ENCODE results near the gene UQCC3. TPM values are rescaled to one million over a fixed set of nuclear protein-coding genes. Genes with fewer than 3 reads are reported as not detected.

Gene UQCC3
- total and polyA plus RNA-seq, 10 of the 15 experiments (the other 5 are each of a cell fraction or from before 2014, with no cell fraction given) = 1.3 to 20.5 (median 8.2) TPM

- peak overlapping the region; percentile 92 for H3K4me2 ChIP-seq (ENCODE audit: control insufficient read depth, insufficient read depth)
- no peaks in the 10 kb centered on the region for H3K9me3 ChIP-seq (replicated peaks; ENCODE audit: control insufficient read depth, insufficient read depth, low read length)
- POLR2A ChIA-PET = interaction anchor here (0.9 to 7.6 kb wide), 8 partner anchors 20 to 133 kb away, joined by 3 to 79 read pairs (median 7); partner anchors contain the start of genes C11orf98, CSKMT, EEF1G and HNRNPUL2
- 63% methylated on average over 8 of the region's 8 CpGs for WGBS (ENCODE audit: insufficient coverage, insufficient replicate concordance, low lambda C conversion rate, missing lambda C conversion rate)
- no peak overlapping the region for H3K27ac ChIP-seq (ENCODE audit: control insufficient read depth, insufficient read depth)
- H3K4me1 ChIP-seq (ENCODE audit: control insufficient read depth, insufficient read depth, low read length) = peaks cover 29% of the 10 kb centered on the region
- RAD21 ChIA-PET (ENCODE audit: unreplicated experiment) = interaction anchor here (1.4 to 2.3 kb wide), 3 partner anchors 65 to 115 kb away, joined by 3 to 6 read pairs (median 6); partner anchors contain the start of genes EML3, TAF6L and TUT1
- TF ChIP-seq LARP7 (IDR thresholded peaks at IDR 0.05) = 0 out of 2 replicates have a peak, but pooled peaks have one; percentile 11
- no peak for TF ChIP-seq HDAC2 (IDR thresholded peaks at IDR 0.05)
- peaks cover 12 to 14% of the 10 kb centered on the region in 2 experiments for H3K36me3 ChIP-seq (ENCODE audit: control insufficient read depth in 2 of 2, insufficient read depth in 2 of 2, low read length in 1 of 2)
- no peaks in the 10 kb centered on the region for H3K27me3 ChIP-seq (replicated peaks in 1 of 2; ENCODE audit: control insufficient read depth in 2 of 2, insufficient read depth in 2 of 2, low read length in 1 of 2)
- FAIRE-seq = no peak
- H3K9ac ChIP-seq (ENCODE audit: control insufficient read depth, insufficient read depth, low read length) = no peak overlapping the region
- no peak for DNase-seq (ENCODE audit: low read depth, low spot score)
- BruUV-seq (replicated peaks) = no TSS peak
- no peaks in the 10 kb centered on the region for H3K79me2 ChIP-seq (ENCODE audit: control insufficient read depth, insufficient read depth, low read length)
- H2AFZ ChIP-seq (ENCODE audit: control insufficient read depth, low read depth, low read length) = peak overlapping the region; percentile 70
- ATAC-seq = no peak
- SMC1A ChIA-PET (ENCODE audit: uncharacterized antibody, unreplicated experiment) = interaction anchor here (1.3 to 2.5 kb wide), 3 partner anchors 21 to 115 kb away, joined by 4 to 9 read pairs (median 7); partner anchors contain the start of genes C11orf98, CSKMT, HNRNPUL2 and TTC9C
- CTCF ChIA-PET = interaction anchor here (0.7 to 5.0 kb wide), 7 partner anchors 12 to 282 kb away, joined by 3 to 21 read pairs (median 3); partner anchors contain the start of genes HNRNPUL2 and UBXN1
- intact Hi-C loops (cut with micrococcal nuclease; ENCODE audit: unreplicated experiment) (loop anchor here (5.0 kb wide), 1 partner anchor 105 kb away; the partner anchor contains the start of gene MTA2), in situ Hi-C loops (cut with MboI) (no loop called here)
- H4K20me1 ChIP-seq (ENCODE audit: control insufficient read depth, insufficient read depth) = no peaks in the 10 kb centered on the region
- no peak overlapping the region for H3K4me3 ChIP-seq
Measured at GRCh38 chr11:62706850-62707247, 35.4 kb downstream of the UQCC3 start.

DNA sequence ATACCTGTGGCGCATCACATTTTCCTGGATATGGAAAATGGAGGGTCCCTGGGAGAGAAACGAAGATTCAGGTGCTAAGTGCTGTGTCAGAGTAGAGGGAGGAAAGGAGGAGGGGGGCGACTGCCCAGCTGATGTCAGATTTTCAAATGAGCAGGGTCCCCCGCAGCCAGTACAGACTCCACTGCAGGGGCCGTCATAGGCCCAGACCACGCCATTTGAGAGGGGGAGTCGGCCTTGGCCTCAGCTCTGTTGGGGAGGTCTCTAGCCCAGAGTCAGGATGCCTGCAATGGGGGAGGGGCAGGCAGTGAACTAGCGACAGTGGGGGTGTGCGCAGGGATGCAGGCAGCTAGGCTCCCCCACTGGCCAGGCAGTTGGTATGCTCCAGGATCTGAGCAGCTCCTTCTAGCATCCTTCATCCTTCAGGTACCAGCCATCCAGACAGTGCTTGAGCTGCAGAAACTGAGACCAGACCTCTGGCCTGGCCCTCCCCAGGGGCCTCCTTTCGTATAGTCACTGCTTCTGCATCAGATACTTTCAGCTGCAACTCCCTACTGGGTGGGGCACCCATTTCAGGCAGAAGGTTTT, 35.9 kb downstream of the UQCC3 start, which contains the start of the genes BSCL2 and GNG3:
TSS of gene BSCL2 (minus strand) at position 148 of the 585 bp plus-strand sequence. CDS start 229 bp downstream, outside the sequence.
TSS of gene GNG3 (plus strand) at position 400 of the 585 bp plus-strand sequence. CDS start 620 bp downstream, outside the sequence.
- no TSS peak for BruUV-seq (replicated peaks)
- peak within 1 kb of the TSS; percentile 88; the same call in 1 of the 2 replicates for H3K27ac ChIP-seq (ENCODE audit: control insufficient read depth, insufficient read depth)
- H3K9me3 ChIP-seq (replicated peaks; ENCODE audit: control insufficient read depth, insufficient read depth, low read length) = no peaks in the 10 kb centered on the region
- H3K79me2 ChIP-seq (ENCODE audit: control insufficient read depth, insufficient read depth, low read length) = no peaks in the 10 kb centered on the region
- peak within 1 kb of the TSS; percentile 98 for H3K4me2 ChIP-seq (ENCODE audit: control insufficient read depth, insufficient read depth)
- H4K20me1 ChIP-seq (ENCODE audit: control insufficient read depth, insufficient read depth) = no peaks in the 10 kb centered on the region
- in situ Hi-C loops (cut with MboI) (no loop called here), intact Hi-C loops (cut with micrococcal nuclease; ENCODE audit: unreplicated experiment) (loop anchor here (5.0 kb wide), 1 partner anchor 105 kb away; the partner anchor contains the start of gene MTA2)
- ChIA-PET SMC1A (ENCODE audit: uncharacterized antibody, unreplicated experiment) (interaction anchor here (0.9 to 2.5 kb wide), 3 partner anchors 21 to 116 kb away, joined by 3 to 9 read pairs (median 7); partner anchors contain the start of genes HNRNPUL2, TTC9C and TUT1), RAD21 (ENCODE audit: unreplicated experiment) (interaction anchor here (0.6 to 2.3 kb wide), 3 partner anchors 20 to 67 kb away, joined by 3 to 6 read pairs (median 3); partner anchors contain the start of gene TAF6L), POLR2A (interaction anchor here (1.2 to 7.6 kb wide), 5 partner anchors 20 to 116 kb away, joined by 7 to 79 read pairs (median 10); partner anchors contain the start of genes HNRNPUL2, MTA2, TAF6L and TTC9C), CTCF (interaction anchor here (0.7 to 5.0 kb wide), 6 partner anchors 13 to 283 kb away, joined by 3 to 21 read pairs (median 4); partner anchors contain the start of gene HNRNPUL2)
- peak within 1 kb of the TSS; percentile 90 for H3K9ac ChIP-seq (ENCODE audit: control insufficient read depth, insufficient read depth, low read length)
- WGBS (ENCODE audit: insufficient coverage, insufficient replicate concordance, low lambda C conversion rate, missing lambda C conversion rate) = 97% methylated on average over 9 of the region's 10 CpGs
- H2AFZ ChIP-seq (ENCODE audit: control insufficient read depth, low read depth, low read length) = peak within 1 kb of the TSS; percentile 70
- TF ChIP-seq BCLAF1 (IDR thresholded peaks at IDR 0.05) = 0 out of 2 replicates have a peak, but pooled peaks have one; percentile 24
- peak; percentile 62 for TF ChIP-seq FOXK2 (IDR thresholded peaks at IDR 0.05)
- no peak for TF ChIP-seq YBX1 (IDR thresholded peaks at IDR 0.05)
- peak in 1 of 2 experiments; percentile 36; a peak in 1 of 4 replicates for TF ChIP-seq BHLHE40 (IDR thresholded peaks at IDR 0.05; ENCODE audit: borderline replicate concordance in 1 of 2, low read depth in 2 of 2, low read length in 1 of 2)
- peak within 1 kb of the TSS; percentile 83; the same call in 1 of the 2 replicates for H3K4me3 ChIP-seq
- ATAC-seq (no peak), FAIRE-seq (no peak), DNase-seq (ENCODE audit: low read depth, low spot score) (no peak)
- peaks cover 29% of the 10 kb centered on the region for H3K4me1 ChIP-seq (ENCODE audit: control insufficient read depth, insufficient read depth, low read length)
- H3K36me3 ChIP-seq (ENCODE audit: control insufficient read depth in 2 of 2, insufficient read depth in 2 of 2, low read length in 1 of 2) = peaks cover 12 to 14% of the 10 kb centered on the region in 2 experiments
- H3K27me3 ChIP-seq (replicated peaks in 1 of 2; ENCODE audit: control insufficient read depth in 2 of 2, insufficient read depth in 2 of 2, low read length in 1 of 2) = no peaks in the 10 kb centered on the region
